Stimulated activated CD4-positive, alpha-beta T cell treated with anti-CD3 and anti-CD28 coated beads, TNF-alpha, amount 100 ng/mL, for 4 hours (primary cell): ENCODE measurements around the gene GAREM2.

Experiments used
- DNase-seq, 3 experiments: peaks; one replicate each; pipeline ENCODE4 v3.0.0-alpha.2; 2020; ENCODE audit warnings: low read depth in 3 of 3

GAREM2 gene

DNA sequence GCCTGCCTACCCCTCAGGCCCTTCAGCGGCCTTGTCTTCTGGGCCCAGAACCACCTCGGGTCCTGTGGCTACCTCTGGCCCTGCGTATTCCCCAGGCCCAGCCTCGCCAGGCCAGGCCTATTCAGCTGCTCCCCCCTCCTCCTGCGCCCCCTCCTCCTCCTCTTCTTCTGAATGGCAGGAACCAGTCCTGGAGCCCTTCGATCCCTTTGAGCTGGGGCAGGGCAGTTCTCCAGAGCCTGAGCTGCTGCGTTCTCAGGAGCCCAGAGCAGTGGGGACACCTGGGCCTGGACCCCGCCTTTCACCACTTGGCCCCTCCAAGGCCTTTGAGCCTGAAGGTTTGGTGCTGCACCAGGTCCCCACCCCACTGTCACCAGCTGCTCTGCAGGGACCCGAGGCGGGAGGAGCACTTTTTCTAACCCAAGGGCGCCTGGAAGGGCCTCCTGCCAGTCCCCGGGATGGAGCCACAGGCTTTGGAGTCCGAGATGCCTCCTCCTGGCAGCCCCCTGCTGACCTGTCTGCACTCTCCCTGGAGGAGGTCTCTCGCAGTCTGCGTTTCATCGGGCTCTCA is 14.7 kb downstream of the GAREM2 start:
- no peak for DNase-seq

DNA sequence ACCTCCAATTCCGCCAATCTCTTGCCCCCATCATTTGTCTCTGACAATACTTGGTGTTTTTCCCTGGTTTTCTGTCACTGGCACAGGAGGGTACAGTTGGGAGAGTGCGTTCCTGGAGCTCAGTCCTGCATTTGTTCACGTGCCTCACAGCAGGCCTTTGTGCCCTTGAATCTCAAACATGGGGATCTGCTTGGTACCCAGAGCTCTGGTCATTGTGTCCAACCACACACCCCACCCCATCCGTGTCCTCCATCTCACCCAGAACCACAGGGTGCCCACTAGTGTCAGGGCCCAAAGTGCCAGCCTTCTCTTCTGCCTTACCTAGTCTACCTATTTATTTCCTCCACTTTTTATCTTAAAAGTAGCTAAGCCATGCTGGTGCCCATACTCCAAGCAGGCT is 16.2 kb downstream of the GAREM2 start:
- DNase-seq, result no peak

DNA sequence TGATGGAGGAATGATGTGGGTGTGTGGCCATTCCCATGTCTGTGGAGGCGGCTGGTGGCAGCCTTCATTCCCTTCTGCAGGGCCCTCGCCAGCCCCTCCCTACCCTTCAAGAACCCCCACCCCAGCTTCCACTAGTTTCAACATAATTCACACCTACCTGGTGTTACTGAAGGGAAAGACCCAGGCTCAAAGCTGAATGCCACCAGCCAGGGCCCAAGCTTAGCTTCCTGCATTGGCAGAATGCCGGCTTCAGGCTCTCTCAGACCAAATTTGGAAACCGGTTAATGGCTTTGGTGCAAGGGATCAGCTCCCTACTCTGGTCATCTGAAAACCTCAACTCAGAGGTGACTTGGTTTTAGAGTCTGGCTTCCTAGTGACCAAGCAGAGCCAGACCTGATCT is 16.9 kb downstream of the GAREM2 start:
- DNase-seq, result no peak

DNA sequence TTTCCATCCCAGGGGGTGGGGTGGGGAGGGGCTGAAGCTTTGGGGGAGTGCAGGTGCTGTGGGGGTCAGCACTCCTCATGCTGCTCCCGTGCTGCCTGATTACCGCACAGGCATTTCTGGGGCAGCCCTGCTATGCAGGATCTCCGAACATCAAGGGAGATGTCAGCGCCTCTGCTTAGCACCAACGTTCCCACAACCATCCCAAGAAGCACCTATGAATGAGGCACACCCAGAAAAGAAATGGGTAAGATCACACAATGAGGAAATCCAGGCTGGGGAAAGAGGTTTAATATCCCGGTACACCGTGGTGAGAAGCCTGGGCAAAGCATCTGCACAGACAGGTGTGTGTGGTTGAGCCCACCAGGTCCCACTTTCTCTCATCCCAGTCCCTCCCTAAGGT is 17.5 kb downstream of the GAREM2 start:
- DNase-seq, result no peak

DNA sequence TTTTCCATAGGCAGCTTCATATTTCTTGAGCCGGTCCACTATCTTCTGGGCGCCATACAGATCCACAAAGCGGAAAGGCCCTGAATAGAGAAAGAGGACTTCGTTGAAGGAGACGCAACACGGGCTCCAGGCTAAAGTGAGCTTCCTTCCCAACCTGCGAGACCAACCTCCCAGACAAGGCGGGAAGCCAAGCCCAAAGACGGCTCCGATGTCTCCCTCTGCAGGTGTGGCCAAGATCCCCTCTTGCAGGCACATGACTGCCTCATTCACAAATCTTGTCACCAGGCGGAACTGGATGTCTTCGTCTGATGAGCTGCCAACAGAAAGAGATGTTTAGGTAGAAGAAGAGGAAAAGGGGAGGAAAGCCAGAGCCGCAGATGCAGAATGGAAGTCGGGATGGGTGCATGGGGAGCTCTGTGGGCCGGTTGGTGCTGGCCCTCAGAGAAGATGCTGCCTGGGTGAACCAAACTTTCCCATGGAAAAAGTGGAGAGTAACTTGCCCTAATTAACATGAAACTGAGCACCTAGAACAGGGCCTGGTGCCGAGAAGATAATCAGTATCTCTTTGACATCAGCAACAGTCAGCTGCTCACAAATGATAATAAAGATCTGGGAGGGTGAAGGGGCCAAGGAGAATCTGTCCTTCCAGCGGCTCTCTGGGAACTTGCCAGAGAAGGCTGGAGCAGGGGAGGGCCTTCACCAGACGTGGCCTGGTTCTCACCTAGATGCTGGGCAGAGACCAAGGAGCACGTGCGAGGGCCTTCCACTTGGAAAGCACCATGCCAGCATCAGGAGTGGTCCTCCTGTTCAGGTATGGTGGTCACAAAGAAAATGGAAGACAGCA is 18.6 kb downstream of the GAREM2 start:
- DNase-seq, result no peak

DNA sequence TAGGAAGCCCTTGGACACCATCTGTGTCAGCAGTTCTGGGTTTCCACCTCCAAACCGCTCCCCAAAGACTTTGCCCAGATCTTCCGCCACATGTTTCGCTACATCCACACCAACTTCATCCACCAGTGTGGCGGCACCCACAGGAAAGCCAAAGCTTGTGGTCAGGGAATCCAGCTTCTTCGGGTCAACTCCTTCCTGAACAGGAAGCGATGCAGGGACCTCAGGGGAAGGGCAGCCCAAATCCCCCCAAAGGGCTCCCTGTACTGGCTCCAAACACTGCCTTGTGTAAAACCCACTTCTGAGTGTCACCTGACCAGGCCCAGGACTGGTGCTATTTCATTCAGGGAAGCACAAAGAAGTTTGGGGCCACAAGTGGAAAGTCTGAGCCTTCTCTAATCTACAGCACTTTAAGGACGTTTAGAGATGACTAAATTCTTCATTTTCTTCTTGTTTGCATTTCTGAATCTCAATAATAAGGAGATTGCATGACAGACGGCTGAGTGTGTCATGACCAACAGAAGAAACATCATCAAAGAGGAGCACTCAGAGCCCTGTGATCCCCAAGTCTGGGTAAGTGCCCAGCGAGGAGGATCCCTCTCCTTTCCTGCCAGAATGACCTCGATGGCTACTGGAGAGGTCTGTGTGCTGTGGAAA is 20.8 kb downstream of the GAREM2 start:
- no peak for DNase-seq

DNA sequence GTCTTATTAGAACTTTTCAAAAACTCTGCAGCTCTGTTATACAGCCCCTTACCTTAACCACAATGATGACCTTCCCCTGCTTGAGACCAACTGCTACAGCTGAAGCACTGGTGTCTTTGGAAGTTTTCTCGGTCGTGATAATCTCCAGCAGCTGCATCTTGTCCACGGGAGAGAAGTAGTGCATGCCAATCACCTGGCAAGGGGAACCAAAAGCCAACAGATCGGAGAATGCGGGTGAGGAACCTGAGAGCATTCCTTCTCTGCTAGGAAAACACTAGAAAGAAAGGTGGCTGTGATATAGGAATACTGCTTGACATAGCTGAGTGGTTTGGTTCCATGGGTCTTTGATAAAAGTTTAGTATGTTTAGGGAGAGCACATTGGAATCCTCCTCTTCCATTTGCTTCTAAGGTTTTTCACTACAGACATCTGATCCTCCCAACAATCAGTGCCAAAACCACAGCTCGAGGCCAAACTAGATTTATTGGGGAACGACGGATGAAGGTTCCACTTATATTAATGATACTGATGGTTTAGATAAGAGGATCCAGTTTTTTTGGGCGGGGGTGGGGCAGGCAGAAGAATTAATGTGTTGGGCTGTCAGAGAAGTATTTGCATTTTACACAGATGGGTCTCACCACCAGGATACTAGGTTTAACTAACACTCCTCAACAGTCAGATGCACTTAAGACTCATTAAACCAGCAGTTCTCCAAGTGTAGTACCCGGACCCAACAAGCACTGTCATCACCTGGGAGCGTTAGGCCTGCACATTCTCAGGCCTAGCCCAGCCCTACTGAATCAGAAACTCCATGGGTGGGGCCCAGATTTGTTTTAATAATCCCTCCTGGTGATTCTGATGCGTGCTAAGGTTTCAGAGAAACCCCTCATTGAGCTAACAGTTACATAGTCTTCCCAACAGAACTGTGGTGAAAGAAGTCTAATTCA is 22.4 kb downstream of the GAREM2 start:
- no peak for DNase-seq

DNA sequence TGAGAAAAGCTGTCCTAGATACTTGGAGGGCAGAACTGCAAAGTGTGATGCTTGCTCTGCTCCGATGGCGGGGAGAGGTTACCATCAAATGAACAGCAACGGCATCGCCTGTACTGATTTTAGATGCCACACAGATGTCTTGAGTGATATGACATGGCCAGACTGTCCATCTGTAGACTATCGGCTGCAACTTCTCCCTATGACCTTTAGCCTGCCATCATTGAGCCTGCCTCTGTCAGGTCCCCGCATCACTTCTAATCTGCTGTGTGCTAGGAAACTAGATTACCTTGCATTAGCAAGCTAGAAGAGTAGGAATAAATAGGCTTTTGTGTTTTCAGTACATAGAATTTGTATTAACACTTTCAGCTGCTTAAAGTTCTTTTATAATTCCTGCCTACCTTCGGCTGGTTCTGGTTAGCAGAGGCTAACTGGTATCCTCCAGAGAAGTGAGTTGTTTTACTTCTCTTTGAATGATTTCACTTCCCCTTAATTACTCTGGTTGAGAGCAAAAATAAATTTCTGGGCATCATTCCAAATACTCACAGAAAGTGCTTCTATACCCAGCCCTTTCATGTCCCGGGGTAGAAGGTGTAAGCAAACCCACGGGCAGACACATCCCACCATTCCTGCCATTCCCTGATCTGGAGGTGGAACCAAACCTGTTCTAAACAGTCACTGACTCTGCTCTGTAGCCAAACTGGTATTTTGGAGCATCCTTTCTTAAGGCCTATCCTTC is 24.0 kb downstream of the GAREM2 start:
- no peak for DNase-seq

DNA sequence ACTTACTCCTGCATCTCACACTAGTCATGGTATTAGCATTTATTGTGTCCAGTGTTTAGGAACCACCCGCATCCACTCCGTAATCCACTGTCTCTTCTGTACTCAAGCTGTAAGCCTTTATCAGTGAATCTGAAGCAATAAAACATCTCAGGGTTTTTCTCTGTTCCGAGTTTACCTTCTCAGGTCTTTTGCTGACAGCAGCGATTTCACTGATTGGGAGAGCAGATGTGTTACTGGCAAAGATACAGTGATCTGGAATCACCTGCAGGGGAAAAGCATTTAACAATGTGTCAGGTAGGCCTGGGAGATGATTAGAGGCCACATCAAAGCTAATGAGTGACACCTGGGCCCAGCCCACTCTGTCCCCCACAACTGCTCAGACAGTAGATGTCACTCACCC is 24.6 kb downstream of the GAREM2 start:
- no peak for DNase-seq

DNA sequence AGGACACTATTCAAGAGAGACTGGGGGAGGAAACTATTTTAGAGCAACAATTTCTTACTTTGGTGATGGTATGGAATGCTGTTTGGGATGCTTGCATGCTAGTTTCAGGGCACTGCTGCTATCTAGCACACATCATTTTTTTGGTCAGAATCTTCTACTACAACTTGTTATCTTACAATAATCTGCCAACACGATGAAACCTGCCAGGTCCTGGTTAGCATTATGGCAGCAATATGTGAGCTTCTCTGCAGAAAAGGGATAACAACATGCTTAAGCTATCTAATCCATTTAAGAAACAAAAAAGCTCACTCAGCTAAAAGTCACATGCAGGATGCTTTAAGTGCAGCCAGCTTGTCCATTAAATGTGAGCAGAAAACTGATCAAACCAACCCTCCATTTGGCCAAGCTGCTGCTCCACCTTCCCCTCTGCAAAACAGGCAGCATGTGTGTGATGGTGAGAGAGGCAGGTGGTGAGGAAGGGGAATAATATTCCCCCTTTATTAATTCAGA is 30.1 kb downstream of the GAREM2 start:
- no peak for DNase-seq

DNA sequence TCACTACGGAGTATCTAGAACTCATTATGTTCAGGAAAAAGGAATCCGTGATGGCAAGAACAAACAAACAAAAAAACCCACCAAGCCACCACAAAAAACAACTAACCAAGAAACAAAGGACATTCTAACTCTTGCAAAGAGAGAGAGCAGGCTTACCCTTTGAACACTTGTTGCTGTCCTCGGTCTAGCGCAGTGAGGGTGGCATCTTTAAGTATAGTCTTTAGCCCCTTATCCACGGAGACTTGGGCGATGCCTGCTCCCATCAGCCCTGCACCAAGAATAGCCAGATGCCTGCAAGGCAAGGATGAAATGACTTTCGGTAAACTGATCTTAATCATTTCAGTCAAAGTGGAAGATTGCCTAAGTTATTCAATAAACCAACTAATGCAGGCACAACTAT is 31.0 kb downstream of the GAREM2 start:
- DNase-seq, result no peak

DNA sequence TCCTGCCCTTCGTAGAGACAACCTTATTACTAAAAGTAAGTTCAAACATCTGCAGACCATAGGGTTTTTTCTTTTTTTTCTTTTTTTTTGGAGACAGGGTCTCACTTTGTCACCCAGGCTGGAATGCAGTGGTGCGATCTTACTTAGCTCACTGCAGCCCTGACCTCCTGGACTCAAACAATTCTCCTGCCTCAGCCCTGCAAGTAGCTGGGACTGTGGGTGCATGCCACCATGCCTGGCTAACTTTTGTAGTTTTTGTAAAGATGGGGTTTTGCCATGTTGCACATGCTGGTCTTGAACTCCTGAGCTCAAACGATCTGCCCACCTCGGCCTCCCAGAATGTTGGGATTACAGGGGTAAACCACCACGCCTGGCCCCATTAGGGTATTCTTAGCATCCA is 39.1 kb downstream of the GAREM2 start:
- DNase-seq, result no peak

DNA sequence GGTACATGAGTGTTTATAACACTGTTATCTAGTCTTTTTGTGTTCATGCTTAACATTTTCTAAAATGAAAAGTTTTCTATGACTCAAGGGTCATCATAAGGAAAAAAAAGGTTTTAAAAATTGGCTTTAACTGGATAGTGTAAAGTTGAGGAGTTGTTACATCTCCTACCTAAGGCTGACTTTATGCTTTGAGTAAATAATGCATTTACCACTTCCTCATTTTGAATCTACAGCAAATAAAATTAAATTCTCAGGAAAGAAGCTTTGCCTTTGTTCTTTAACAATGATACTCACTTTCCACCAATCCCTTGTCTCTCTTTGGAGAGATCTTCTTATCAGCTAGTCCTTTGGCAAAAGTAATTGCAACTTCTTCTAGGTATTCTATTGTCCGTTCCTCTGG is 41.9 kb downstream of the GAREM2 start:
- DNase-seq, result no peak

DNA sequence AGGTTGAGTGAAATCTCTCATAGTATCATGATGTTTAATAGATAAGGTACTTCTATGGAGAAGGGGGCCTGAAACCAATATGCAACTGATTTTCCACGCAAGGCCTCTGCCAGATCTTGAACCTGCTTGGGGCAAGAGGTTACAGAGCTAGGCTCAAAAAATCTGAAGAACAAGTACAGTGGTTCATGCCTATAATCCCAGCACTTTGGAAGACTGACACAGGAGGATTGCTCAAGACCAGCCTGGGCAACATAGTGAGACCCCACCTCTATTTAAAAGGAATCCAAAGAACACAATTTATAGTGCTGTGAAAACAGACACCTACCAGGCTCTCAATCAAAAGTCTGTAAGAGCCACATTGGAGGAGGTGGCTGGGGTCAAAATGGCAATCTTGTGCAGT is 42.9 kb downstream of the GAREM2 start:
- no peak for DNase-seq

DNA sequence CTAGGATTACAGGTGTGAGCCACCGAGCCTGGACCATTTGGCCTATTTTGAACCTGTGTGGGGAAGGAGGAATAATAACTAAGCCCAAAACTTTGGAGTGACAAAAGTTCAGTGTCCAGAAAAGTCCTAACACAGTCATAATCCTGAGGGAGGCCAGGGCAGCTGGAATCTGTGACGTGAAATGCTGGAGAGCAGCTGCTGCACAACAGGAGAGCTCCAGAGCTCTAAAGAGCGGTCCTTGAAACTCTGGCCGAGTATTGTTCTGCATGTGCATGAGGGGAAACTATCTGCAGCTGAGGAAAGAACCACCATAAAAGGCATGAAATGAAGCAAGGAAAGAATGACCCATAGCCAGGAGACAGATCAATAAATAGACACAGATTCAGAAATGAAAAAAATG is 43.7 kb downstream of the GAREM2 start:
- DNase-seq, result no peak

DNA sequence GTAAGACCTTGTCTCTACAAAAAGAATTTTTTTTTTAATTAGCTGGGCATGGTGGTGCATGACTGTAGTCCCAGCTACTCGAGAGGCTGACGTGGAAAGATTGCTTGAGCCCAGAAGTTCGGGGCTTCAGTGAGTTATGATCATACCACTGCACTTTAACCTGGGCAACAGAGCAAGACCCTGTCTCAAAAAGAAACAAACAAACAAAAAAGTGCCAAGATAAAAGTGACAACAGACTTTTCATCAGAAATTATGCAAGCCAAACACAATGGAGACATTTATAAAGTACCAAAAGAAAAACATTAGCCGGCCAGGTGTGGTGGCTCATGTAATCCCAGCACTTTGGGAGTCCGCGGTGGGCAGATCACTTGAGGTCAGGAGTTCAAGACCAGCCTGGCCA is 44.8 kb downstream of the GAREM2 start:
- DNase-seq, result no peak

DNA sequence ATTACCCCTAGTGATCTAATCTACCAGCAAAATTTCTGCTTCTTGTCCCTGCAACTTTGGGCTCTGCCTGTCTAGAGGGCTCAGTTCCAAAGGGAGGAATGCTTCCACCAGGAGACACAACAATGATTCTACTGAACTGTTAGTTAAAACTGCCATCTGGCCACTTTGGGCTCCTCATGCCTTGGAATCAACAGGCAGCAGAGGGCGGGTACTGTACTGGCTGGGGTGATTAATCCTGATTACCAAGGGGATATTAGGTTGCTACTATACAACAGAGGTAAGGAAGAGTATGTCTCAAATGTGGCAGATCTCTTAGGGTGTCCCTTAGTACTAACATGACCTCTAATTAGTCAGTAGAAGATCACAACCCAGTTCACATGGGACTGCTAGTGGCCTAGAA is 50.1 kb downstream of the GAREM2 start:
- no peak for DNase-seq

DNA sequence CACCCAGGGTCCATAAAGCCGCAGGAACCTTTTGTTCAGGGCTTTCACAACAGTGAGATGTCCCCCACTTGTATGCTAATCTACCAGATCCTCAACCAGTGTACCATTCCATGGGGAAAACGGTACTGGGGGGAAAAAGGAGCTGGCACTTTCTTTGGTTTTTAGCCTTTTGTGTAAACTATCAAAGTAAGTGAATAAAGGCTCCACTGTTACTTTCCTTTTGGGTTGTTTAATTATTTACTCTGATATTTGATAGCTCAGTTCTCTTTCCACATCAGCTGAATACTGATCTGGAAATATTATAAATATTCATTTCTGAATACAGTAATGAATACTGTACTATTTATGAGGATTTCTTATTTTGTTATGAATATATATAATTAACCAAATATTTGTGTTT is 51.2 kb downstream of the GAREM2 start:
- no peak for DNase-seq

DNA sequence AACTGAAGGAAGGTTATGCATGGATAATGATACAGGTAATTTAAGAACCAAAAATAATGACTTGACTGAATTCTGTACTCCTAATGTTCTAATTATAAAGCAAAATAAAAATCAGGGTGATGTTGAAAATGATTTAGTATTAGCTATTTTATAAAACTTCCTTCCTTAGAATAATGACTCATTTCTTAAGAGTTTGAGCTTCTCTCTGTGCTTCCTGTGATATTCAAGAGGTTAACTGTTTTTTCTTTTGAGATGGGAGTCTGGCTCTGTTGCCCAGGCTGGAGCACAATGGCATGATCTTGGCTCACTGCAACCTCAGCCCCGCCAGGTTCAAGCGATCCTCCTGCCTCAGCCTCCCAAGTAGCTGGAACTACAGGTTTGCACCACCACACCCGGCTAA is 56.7 kb downstream of the GAREM2 start:
- no peak for DNase-seq

DNA sequence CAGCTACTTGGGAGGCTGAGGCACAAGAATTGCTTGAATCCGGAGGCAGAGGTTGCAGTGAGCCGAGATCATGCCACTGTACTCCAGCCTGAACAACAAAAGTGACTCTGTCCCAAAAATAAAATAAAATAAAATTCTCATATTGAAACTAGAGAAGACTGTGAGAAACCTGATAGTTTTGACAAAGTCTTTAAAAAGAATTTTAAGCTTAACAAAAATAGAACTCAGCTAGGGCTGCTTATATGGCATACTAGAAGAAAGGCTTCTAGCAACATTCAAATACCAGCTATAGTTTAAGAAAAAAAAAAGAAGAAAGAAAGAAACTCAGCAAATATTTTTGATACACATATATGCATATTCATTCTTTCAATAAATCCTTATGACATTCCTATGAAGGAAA is 57.9 kb downstream of the GAREM2 start:
- DNase-seq, result no peak

DNA sequence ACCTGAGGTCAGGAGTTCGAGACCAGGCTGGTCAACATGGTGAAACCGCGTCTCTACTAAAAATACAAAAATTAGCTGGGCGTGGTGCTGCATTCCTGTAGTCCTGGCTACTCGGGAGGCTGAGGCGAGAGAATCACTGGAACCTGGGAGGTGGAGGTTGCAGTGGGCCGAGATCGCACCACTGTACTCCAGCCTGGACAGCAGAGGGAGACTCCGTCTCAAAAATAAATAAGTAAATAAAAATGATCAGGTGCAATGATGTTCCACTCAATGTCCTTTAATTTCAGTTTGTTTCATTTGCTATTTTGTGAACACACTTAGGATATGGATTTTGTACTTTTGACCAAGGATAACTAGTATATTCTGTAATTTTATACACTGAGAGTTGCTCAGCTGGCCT is 62.2 kb downstream of the GAREM2 start:
- no peak for DNase-seq
